Head of caudate nucleus (tissue), 42 donors: Measurements from ENCODE around the gene PFDN1.
"Not testable (repeated sequence)": the region's sequence is repeated elsewhere in the genome, so short reads cannot be mapped to it uniquely, and the experiment has no call there.

Experiments
- DNase-seq, 42 donors: peaks; one replicate each; pipeline versions ENCODE4 v3.0.0 to v3.0.0-alpha.2; 2020 to 2021; ENCODE audit warnings: mixed read lengths in 7 of 42
- intact Hi-C: fragments of 100-400 bp; cut with DNase I; formaldehyde crosslinking; loops from one replicate; pipeline ENCODE4 v1.15.0; 2022

The PFDN1 gene, protein sequence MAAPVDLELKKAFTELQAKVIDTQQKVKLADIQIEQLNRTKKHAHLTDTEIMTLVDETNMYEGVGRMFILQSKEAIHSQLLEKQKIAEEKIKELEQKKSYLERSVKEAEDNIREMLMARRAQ

DNA sequence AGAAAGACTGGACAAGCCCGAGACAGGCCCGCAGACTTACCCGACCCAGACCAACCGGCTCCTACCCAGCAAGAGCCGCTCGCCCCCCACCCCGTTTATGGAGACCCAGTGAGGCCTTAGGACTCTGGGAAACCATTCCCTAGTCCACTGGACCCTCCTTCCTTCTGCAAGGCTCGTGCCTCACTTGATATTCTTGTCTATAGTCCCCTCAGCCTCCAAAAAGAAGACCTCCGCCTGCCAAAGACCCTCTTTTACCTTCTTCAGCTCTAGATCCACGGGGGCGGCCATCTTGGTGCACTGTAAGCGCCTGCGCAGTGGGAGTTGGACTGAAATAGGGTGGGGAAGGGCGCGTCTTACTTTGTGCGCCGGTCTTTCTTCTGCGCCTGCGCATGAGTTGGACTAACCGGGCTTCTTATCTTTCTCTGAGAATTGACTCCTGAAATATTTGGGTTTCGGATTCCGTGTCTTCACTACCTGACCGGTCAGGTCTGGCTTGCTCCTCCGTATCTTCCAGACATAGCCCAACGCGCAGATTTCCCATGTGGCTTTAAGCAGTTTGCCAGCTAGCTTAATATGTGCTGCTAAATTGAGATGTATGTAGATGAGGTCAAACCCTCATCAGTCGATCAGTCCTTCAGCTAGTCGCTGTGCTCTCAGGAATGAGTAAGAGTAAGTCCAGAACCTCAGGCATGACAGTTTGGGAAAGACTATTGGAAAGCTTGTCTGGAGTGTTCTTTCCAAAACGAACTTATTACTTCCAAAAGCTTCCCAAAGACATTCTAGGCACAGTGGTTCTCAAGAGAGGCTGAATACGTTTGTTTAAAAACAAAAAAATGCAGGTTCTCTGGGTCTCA lies at the start of gene PFDN1:
TSS of gene PFDN1 (minus strand) at position 316 of the 854 bp plus-strand sequence. CDS start at position 288, 28 bp downstream.
- peak; percentile 87 to 98 (median 95) for DNase-seq
- intact Hi-C loops, result loop anchor here (5.0 to 10.0 kb wide), 2 partner anchors 44 to 58 kb away; partner anchors contain the start of gene HBEGF

DNA sequence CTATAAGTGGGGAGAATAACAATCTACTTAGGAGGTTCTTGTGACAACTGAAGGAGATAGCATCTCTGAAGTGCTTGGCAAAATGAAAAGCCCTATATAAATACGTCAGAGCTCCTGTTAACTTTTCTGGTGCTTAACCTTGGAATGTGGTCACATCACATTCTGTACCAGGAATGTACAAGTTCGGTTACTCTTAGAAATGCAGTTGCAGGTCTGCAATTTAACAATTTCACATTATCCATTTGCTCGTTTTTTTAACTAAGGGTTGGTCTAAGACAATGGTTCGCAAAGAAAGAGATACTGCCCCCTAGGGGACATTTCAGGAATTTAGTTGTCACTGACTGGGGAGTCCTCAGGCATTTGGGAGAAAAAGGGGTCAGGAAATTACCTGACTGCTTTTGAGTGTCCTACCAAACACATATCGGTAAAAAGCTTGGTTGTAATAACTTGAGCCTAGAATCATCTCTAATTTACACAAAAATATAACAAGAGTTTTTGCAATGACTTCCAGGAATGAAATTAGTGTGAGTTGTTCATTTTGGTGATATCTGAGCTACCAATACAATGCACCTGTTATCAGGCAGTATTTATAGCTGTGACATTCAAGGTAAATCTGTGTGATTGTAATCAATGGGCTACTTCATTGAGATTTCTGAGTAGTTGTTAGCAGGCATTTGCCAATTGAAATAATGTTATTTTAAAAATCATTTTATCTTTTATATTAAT lies 48.9 kb upstream of the PFDN1 start:
- intact Hi-C loops, result no loop called here
- DNase-seq, result peak in 27 of 42 donors; percentile 21 to 91 (median 73)

DNA sequence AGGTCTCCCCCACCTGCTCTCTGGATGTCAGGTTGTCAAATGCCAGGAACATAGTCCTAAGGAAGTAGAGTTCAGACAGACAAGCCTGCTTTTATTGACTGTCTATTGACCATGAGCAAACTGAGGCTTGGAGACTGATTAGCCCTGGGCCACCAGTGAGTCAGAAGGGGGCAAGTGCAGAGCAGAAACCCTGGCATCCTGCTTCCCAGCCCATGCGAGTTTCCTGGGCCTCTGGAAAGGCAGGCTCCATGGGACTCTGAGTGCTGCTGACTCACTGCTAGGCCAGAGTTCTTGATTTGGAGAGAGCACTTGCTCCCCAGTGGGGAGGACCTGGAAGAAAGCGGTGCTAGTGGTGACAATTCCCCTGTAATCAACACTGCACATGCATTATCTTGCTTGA lies 46.3 kb upstream of the PFDN1 start:
- no peak for DNase-seq
- intact Hi-C loops, result loop anchor here (5.0 to 10.0 kb wide), 2 partner anchors 47 to 174 kb away; partner anchors contain the start of genes CYSTM1 and PFDN1

DNA sequence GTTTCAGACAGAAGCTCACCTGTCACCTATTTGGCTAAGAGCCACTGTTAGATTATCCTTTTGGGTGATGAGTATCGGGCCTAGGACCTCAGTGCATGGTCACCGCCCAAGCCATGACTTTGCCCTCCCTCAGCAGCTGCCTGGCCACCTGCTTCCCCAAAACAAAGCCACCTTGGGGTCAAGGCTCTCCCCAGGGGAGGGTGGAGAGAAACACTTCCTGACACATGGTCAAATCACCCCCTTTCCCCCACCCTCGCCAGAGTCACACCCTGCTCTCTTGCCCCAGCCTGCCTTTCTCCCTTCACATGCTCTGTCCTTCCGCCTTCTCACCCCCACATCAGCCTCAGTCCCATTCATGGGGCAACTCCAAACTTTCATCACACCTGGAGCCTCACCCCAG lies 45.2 kb upstream of the PFDN1 start:
- no peak for DNase-seq
- intact Hi-C loops, result loop anchor here (5.0 to 10.0 kb wide), 2 partner anchors 46 to 173 kb away; partner anchors contain the start of genes CYSTM1 and PFDN1

DNA sequence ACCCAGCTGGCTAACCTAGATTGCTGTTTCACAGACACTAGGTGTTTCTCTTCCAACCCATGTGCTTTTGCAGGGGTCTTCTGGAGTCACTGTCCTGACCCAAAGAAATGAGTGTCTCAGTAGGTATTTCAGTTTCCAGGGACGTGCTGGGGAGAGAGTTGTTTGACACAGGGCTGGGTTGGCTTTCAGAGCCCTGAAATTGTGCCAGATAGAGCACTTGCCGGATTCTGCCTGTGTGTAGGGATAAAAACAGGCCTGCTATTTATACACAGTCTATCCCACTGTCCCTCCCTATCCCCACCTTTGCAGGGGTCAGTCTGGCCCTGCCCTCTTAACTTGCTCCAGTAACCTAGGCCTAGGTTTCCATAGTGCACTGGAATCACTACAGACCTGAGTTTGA lies 44.5 kb upstream of the PFDN1 start:
- no peak for DNase-seq
- intact Hi-C loops, result loop anchor here (2.0 to 10.0 kb wide), 3 partner anchors 45 to 173 kb away; partner anchors contain the start of genes CYSTM1 and PFDN1

DNA sequence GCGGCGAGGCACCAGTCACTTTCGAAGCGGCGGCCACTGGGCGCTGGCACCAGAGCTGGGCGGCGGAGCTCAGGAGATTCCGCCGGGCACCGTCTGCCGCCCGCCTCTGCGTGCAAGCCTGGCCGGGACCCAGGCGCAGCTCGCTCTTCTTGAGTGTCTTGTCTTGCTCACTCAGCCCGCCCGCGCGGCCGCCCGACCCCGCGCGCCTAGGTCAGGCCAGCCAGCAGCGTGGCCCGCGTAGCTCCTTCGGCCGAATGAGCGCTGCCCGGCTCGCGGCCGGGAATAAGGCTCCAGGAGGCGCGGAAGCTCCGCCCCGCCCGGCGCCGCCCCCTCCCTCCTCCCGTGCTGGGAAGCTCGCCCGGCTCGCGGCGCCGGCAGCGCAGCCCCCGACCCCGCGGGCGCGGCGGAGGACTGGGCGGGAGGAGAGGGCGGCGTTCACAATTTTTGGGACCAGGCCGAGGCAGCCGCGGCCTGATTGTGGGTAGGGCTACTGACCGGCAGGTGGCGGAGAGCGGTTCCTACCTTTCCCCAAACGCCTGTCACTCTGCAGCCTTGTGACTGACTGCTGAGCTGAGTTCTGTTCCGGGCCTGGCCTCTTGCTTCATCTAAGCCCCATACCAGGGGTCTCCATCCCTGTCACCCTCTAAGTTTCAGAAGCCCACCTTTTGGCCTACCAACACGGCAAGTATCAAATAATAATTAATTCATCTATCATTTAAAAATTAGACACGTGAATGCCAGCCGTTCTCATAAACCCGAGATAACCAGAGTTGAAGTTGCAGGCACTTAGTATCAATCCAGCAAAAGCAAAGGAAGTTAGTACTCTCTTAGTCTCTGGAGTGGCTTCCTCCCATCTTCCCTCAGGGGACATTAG lies 43.7 kb upstream of the PFDN1 start, which contains the start of gene HBEGF:
TSS of gene HBEGF (minus strand) at position 256 of the 874 bp plus-strand sequence. CDS start 275 bp downstream, outside the sequence.
- peak; percentile 61 to 94 (median 87) for DNase-seq
- intact Hi-C loops, result loop anchor here (2.0 to 10.0 kb wide), 3 partner anchors 44 to 172 kb away; partner anchors contain the start of genes CYSTM1 and PFDN1

DNA sequence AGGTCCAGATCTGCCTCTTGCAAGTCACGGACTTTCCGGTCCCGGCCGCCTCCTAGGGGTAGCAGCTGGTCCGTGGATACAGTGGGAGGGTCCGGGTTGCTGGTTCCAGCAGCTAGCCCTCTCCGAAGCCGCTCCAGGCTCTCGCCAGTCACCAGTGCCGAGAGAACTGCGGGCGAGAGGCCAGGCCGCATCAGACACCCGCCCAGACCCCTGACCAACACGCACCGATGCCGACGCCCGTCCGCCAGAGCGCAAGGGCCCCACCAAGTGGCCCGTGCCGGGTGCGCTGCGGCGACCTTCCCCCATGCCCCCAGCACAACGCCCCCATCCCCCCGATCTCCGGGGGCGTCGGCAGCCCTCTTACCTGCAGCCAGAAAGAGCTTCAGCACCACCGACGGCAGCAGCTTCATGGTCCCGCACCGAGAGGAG lies 43.0 kb upstream of the PFDN1 start:
- DNase-seq, result peak; percentile 39 to 87 (median 72)
- intact Hi-C loops, result loop anchor here (2.0 to 10.0 kb wide), 3 partner anchors 44 to 171 kb away; partner anchors contain the start of genes CYSTM1 and PFDN1

DNA sequence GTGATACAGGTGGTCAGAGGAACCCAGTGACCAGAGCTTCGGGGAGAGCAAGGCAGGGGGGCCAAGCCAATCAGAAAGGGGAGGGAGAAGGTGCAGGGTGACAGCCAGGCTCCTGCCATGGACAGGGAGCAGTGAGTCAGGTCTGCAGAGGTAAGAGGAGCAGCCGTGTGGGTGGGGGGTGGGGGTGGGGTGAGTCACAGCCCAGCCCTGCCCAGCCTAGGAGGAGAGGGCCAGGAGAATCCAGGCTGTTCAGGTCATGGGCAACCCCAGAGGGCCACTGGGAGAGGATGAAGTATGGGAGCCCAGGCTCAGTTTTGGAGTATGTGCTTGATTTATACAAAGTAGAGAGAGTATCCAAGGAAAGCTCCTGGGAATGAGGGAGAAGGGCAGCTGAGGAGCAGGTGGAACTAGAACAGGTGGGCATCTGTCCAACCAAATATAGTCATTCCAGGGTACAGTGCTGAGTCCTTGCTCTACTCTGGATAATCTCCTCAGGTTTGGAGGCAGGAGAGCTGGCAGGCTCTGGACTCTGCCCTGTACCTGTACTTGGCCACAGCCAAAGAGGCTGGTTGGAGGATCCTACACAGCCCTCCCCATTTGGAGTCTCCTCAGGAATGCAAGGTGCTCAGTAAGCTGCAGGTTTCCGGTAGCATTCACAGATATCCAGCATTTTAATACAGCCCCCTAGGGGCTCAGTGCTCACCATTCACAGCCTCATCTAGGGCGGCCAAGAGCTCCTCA lies 42.0 kb upstream of the PFDN1 start:
- peak in 7 of 42 donors; percentile 17 to 49 (median 22) for DNase-seq
- intact Hi-C loops, result loop anchor here (5.0 to 10.0 kb wide), 2 partner anchors 43 to 170 kb away; partner anchors contain the start of genes CYSTM1 and PFDN1

DNA sequence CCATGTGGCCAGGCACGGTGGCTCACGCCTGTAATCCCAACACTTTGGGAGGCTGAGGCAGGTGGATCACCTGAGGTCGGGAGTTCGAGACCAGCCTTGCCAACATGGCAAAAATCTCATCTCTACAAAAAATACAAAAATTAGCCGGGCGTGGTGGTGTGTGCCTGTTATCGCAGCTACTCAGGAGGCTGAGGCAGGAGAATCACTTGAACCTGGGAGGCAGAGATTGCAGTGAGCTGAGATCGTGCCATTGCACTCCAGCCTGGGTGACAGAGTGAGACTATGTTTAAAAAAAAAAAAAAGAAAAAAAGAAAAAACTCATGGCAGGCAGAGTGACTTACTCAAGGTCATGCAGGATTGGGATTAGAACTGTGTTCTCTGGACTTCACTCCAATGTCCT lies 40.9 kb upstream of the PFDN1 start:
- intact Hi-C loops, result loop anchor here (10.0 kb wide), 1 partner anchor 169 kb away; the partner anchor contains the start of gene CYSTM1
- DNase-seq, result not testable (repeated sequence)

DNA sequence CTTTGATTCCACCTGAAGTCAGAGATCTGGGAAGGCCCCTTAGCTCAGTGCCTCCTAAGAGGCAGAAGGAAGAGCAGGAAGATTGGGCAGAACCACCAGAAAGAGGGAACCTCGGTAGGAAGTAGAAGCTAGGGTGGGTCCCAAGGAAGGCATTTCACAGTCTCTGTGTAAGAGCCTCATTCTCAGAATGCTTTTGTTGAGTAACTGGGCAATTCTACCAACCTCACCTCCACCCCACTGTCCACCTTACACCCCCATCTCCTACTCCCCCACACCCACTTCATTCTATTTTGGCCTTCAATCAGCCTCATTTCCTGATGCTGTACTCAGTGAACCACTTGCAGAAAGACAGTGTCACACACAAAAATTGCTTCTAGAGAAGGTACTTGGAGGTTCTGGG lies 40.0 kb upstream of the PFDN1 start:
- intact Hi-C loops, result loop anchor here (10.0 kb wide), 1 partner anchor 168 kb away; the partner anchor contains the start of gene CYSTM1
- DNase-seq, result no peak

DNA sequence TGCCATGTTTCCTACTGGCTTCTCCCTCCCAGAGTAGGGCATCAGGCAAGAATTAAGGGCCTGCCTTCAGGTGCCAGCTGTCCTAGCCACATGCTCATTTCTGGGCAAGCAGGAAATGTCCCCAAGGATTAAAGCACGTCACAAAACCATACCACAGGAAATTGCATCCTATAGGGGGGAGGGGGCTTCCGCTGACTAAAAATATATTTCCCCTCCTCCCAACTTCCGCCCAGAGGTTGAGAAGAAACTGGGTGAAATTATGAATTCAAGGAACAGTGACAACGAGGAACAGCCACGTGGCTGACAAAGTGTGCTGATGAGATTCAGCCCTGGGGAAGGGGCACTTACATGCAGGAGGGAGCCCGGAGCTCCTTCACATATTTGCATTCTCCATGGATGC lies 39.4 kb upstream of the PFDN1 start:
- peak in 1 of 42 donors; percentile 17 for DNase-seq
- intact Hi-C loops, result loop anchor here (10.0 kb wide), 1 partner anchor 167 kb away; the partner anchor contains the start of gene CYSTM1

DNA sequence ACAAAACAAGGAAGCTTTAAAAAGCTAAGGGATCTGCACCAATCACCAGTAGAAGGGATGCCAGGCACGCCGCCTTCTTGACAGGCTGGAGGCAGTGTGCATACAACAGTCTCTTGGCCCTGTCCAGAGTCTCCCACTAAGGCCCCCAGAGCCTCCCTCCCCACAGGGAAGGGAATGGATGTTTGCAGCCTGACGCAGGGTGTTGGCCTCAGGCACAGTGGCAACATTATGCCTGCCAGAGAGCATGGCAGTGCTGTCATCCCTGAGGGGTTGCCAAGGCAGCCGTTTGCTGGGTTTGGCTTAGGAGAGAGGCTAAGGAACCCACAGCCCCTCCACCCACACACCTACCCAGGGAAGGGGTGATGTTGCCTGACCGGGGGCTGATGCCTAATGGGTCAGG lies 38.7 kb upstream of the PFDN1 start:
- peak; percentile 43 to 94 (median 79) for DNase-seq
- intact Hi-C loops, result loop anchor here (10.0 kb wide), 1 partner anchor 167 kb away; the partner anchor contains the start of gene CYSTM1

DNA sequence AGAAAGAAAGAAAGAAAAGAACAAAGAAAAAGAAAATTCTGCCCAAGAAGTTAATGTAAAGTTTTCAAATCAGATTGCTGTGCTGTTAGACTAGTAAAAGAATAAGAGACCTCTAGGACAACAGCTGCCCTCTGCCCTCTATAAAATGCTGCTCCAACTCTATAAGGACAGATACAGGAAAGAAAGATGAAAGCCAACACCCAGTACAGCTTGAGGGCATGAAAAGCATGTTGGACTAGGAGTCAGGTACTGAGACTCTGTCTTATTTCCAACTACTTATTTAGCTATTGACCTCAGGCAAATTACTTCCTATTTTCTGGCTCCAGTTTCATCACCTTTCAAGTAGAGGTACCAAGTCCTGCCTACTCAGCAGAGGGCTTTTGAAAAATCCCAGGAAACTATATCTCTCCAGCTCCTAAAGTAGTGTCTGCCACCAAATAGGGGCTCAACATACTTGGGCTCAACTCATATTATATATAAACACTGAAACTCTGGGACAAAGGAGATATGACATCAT lies 37.8 kb upstream of the PFDN1 start:
- no peak for DNase-seq
- intact Hi-C loops, result loop anchor here (10.0 kb wide), 1 partner anchor 166 kb away; the partner anchor contains the start of gene CYSTM1

DNA sequence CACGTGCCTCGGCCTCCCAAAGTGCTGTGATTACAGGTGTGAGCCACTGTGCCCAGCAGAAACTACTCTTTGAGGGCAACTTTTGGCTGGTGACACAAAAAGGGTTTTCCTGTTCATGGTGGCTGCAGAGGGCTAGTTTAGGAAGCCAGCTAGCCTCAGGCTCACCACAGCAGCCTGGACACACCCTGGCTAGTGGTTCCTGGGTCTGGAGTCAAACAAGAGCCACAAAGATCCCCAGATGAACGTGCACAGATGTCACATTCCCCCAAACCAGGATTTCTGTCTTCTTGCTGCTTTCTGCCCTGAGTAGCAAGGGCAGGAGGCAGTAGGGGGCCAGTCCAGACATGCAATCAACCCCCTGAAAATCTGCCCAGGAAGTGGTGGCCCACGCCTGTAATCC lies 36.7 kb upstream of the PFDN1 start:
- DNase-seq, result no peak
- intact Hi-C loops, result loop anchor here (10.0 kb wide), 1 partner anchor 165 kb away; the partner anchor contains the start of gene CYSTM1

DNA sequence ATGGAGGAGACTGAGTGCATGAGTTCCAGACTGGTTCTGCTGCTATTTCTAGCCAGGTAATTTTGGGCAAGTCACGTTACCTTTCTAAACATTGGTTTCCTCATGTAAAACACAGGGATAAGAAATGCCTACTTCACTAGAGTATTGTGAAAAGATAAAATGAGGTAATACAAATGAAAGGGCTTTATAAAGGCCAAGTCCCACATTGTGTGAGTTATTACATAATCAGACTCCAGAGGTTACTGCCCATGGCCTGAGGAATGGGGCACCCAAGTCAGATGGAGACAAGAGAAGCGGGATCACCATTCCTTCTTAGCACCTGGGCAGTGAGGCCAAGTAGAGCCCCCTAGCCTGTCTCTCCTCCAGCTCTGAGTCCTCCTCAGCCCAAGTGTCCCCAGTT lies 36.0 kb upstream of the PFDN1 start:
- no peak for DNase-seq
- intact Hi-C loops, result no loop called here

DNA sequence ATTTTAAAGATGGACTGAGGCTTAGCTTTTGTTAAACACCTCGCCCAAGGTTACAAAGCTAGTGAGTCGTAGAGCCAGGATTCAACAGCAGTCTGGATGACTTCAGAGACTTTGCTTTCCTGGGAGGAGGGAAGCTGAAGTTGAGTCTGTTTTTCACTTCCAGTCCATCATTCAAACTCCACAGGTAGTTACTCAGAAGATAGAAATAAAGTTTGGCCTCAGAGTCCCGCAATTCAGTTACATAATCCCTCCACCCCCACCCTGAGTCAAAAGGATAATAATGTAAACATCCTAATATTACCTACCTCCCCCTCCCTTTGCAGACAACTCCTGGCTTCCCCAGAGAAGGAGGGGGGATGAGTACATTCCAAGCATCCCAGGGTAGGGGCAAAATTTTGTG lies 35.4 kb upstream of the PFDN1 start:
- intact Hi-C loops, result no loop called here
- DNase-seq, result peak in 3 of 42 donors; percentile 25 to 61 (median 34)

DNA sequence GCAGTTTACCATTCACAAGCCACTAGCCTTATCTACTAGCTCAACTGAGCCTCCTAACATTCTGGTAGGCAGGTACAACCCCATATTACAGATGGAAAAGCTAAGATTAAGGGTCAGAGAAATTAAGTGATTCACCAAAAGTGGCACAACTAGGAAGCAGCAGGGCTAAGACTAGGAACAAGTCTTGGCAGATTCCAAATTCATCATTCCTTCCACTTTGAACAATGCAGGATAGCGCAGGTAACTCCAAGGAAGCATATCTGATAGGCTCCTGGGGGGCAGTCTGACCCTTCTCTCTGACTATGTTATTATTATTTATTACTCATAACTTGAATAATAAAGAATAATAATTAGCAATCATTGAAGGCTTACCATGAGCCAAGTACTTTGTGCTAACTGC lies 35.0 kb upstream of the PFDN1 start:
- intact Hi-C loops, result no loop called here
- no peak for DNase-seq
